GM12878 (cell line): ENCODE data around the gene LRRN4CL. TPM values are rescaled to one million over a fixed set of nuclear protein-coding genes. Genes with fewer than 3 reads are reported as not detected.

Source experiments
- ASH2L ChIP-seq: fragments of 300-600, 200-600 bp; sonication (generic); IDR thresholded peaks from 2 replicates; pipeline ENCODE4 v1.6.1; 2017; ENCODE audit warnings: low read depth, mild to moderate bottlenecking, borderline replicate concordance
- BCL11A ChIP-seq: IDR thresholded peaks from 2 replicates; pipeline ENCODE4 v1.6.1; 2011; ENCODE audit warnings: low read depth, low read length
- IRF4 ChIP-seq: IDR thresholded peaks from 2 replicates; pipeline ENCODE4 v1.6.1; 2011; ENCODE audit warnings: low read depth, low read length
- JUND ChIP-seq: IDR thresholded peaks from 2 replicates; pipeline ENCODE4 v1.6.1; 2012; ENCODE audit warnings: low read depth, mild to moderate bottlenecking, low read length, improper control_type of control experiment, moderate library complexity
- NR2F1 ChIP-seq: fragments of 450-650 bp; conservative IDR thresholded peaks from 2 replicates; pipeline ENCODE4 v1.6.1; 2017; ENCODE audit warnings: mild to moderate bottlenecking
- PAX8 ChIP-seq: fragments of 450-650 bp; IDR thresholded peaks from 2 replicates; pipeline ENCODE4 v1.6.1; 2017; ENCODE audit warnings: mild to moderate bottlenecking, moderate library complexity
- RELA ChIP-seq: fragments of 450-650 bp; IDR thresholded peaks from 2 replicates; pipeline ENCODE4 v1.8.0; 2014; ENCODE audit warnings: borderline replicate concordance; ENCODE audit not compliant: partially characterized antibody
- SUPT20H ChIP-seq: IDR thresholded peaks from 2 replicates; pipeline ENCODE4 v1.6.1; 2011; ENCODE audit warnings: low read depth, mild to moderate bottlenecking, low read length, moderate library complexity, borderline replicate concordance; ENCODE audit not compliant: control insufficient read depth
- TCF3 ChIP-seq: IDR thresholded peaks from 2 replicates; pipeline ENCODE4 v1.6.1; 2012; ENCODE audit warnings: low read depth, mild to moderate bottlenecking, low read length, borderline replicate concordance; ENCODE audit not compliant: insufficient read depth
- ZSCAN29 ChIP-seq: fragments of 450-650 bp; IDR thresholded peaks from 2 replicates; pipeline ENCODE4 v1.6.1; 2017; ENCODE audit warnings: mild to moderate bottlenecking, moderate library complexity
- polyA plus RNA-seq, 11 experiments: library from polyadenylated mRNA; depleted of rRNA in 4 of 11; unstranded in 6 of 11; stranded (reverse) in 5 of 11; fragments of >200 nt; fragmentation: Nextera tagmentation in 4 of 11; fragmentation: Illumina TruSeq in 1 of 11; extraction: Ambion mirVana in 4 of 11; extraction: Trizol in 1 of 11; gene quantifications; 1 replicate in 1 of 11; 2 replicates in 10 of 11; pipeline versions ENCODE4 v1.2.1 to v1.2.3, GENCODE V29; 2011 to 2016; ENCODE audit warnings: inconsistent platforms in 2 of 11, missing spikeins in 2 of 11, low read depth in 1 of 11
- total RNA-seq, 4 experiments: library from RNA; depleted of rRNA in 3 of 4; stranded (reverse); fragments of >200 nt in 3 of 4; fragmentation: Illumina TruSeq in 1 of 4; extraction: Trizol in 1 of 4; gene quantifications; 2 replicates each; pipeline versions ENCODE4 v1.2.1 to v1.2.3, GENCODE V29; 2013 to 2021
- TF ChIP-seq, protein P1 (sequence below): fragments of 450-650 bp; IDR thresholded peaks from 2 replicates; pipeline ENCODE4 v1.6.1; 2017; ENCODE audit warnings: mild to moderate bottlenecking, low read depth, inconsistent platforms; ENCODE audit not compliant: poor library complexity, severe bottlenecking
- TF ChIP-seq, protein P2 (sequence below), 3 experiments: IDR thresholded peaks in 2 of 3; conservative IDR thresholded peaks in 1 of 3; 2 replicates each; pipeline ENCODE4 v1.5.1; 2011; ENCODE audit warnings: low read depth in 3 of 3, low read length in 3 of 3, mild to moderate bottlenecking in 3 of 3, control low read depth in 2 of 3, moderate library complexity in 2 of 3, inconsistent platforms in 1 of 3, mixed read lengths in 1 of 3; ENCODE audit not compliant: control insufficient read depth in 2 of 3, insufficient read depth in 1 of 3; ENCODE audit errors: extremely low read depth in 1 of 3
- TF ChIP-seq, protein P3 (sequence below): fragments of 450-650 bp; conservative IDR thresholded peaks from 2 replicates; pipeline ENCODE4 v1.6.1; 2017; ENCODE audit warnings: mild to moderate bottlenecking, moderate library complexity
- TF ChIP-seq, protein P4 (sequence below): fragments of 450-650 bp; IDR thresholded peaks from 2 replicates; pipeline ENCODE4 v1.6.1; 2017; ENCODE audit warnings: mild to moderate bottlenecking
- TF ChIP-seq, protein P5 (sequence below): fragments of 450-650 bp; IDR thresholded peaks from 2 replicates; pipeline ENCODE4 v1.6.1; 2017; ENCODE audit warnings: mild to moderate bottlenecking, moderate library complexity

Gene LRRN4CL
- total and polyA plus RNA-seq, 10 of the 15 experiments (the other 5 are each of a cell fraction or from before 2014, with no cell fraction given), result 0.01 to 0.06 TPM; not detected in 8

DNA sequence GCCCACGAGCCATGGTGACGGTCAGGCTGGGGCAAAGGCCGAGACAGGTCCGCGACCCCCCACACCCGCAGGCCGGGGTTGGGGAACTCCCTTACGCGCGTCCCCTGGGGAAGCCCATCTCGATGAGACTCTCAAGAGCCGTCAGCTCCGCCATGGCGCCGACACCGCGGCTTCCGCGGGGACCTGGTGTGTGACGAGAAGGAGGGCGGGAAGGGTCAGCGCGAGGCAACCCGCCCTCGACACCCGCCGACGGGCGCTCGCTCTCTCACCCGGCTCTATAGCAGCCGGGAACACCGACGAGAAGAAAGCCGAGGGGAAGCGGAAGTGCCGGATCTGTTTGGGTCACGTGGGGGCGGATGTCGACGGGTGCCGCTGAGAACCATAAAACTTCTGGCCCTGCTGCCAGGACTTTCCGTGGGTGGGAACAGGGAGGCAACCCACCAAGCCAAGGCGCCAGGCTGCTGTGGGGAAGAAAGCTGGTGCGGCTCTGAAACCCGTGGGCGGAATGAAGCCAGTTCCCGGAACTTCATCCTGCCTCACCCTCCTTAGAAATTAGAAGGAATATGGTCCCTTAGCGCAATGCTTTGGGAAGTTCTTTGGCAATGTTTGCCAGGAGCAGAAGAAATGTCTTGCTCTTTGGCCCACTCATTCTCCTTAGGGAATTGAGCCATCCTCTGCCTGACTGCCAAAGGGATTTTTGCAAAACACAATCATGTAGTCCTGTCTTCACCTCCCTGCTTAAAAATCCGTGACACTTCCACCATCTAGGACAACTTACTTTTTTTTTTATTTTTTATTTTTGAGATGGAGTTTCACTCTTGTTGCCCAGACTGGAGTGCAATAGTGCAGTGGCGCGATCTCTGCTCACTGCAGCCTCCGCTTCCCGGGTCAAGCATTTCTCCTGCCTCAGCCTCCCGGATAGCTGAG is 10.3 kb downstream of the LRRN4CL start, which contains the start of gene UBXN1 (continued):
- no peak for TF ChIP-seq JUND
- TF ChIP-seq, protein P1, sequence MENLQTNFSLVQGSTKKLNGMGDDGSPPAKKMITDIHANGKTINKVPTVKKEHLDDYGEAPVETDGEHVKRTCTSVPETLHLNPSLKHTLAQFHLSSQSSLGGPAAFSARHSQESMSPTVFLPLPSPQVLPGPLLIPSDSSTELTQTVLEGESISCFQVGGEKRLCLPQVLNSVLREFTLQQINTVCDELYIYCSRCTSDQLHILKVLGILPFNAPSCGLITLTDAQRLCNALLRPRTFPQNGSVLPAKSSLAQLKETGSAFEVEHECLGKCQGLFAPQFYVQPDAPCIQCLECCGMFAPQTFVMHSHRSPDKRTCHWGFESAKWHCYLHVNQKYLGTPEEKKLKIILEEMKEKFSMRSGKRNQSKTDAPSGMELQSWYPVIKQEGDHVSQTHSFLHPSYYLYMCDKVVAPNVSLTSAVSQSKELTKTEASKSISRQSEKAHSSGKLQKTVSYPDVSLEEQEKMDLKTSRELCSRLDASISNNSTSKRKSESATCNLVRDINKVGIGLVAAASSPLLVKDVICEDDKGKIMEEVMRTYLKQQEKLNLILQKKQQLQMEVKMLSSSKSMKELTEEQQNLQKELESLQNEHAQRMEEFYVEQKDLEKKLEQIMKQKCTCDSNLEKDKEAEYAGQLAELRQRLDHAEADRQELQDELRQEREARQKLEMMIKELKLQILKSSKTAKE, result peak; percentile 40
- no peak for TF ChIP-seq IRF4
- TF ChIP-seq SUPT20H, result no peak
- TF ChIP-seq, protein P2, sequence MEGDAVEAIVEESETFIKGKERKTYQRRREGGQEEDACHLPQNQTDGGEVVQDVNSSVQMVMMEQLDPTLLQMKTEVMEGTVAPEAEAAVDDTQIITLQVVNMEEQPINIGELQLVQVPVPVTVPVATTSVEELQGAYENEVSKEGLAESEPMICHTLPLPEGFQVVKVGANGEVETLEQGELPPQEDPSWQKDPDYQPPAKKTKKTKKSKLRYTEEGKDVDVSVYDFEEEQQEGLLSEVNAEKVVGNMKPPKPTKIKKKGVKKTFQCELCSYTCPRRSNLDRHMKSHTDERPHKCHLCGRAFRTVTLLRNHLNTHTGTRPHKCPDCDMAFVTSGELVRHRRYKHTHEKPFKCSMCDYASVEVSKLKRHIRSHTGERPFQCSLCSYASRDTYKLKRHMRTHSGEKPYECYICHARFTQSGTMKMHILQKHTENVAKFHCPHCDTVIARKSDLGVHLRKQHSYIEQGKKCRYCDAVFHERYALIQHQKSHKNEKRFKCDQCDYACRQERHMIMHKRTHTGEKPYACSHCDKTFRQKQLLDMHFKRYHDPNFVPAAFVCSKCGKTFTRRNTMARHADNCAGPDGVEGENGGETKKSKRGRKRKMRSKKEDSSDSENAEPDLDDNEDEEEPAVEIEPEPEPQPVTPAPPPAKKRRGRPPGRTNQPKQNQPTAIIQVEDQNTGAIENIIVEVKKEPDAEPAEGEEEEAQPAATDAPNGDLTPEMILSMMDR (IDR thresholded peaks at IDR 0.05 in 2 of 3, conservative IDR thresholded peaks at IDR 0.05 in 1 of 3; ENCODE audit: control insufficient read depth in 2 of 3, extremely low read depth in 1 of 3, insufficient read depth in 1 of 3, low read depth in 3 of 3, low read length in 3 of 3), result no peak
- TF ChIP-seq TCF3, result no peak
- TF ChIP-seq PAX8, result no peak
- TF ChIP-seq BCL11A, result no peak
- TF ChIP-seq, protein P3, sequence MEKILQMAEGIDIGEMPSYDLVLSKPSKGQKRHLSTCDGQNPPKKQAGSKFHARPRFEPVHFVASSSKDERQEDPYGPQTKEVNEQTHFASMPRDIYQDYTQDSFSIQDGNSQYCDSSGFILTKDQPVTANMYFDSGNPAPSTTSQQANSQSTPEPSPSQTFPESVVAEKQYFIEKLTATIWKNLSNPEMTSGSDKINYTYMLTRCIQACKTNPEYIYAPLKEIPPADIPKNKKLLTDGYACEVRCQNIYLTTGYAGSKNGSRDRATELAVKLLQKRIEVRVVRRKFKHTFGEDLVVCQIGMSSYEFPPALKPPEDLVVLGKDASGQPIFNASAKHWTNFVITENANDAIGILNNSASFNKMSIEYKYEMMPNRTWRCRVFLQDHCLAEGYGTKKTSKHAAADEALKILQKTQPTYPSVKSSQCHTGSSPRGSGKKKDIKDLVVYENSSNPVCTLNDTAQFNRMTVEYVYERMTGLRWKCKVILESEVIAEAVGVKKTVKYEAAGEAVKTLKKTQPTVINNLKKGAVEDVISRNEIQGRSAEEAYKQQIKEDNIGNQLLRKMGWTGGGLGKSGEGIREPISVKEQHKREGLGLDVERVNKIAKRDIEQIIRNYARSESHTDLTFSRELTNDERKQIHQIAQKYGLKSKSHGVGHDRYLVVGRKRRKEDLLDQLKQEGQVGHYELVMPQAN, result peak; percentile 89; the same call in 1 of the 2 replicates
- TF ChIP-seq NR2F1, result 0 out of 2 replicates have a peak, but pooled peaks have one; percentile 66
- TF ChIP-seq, protein P4, sequence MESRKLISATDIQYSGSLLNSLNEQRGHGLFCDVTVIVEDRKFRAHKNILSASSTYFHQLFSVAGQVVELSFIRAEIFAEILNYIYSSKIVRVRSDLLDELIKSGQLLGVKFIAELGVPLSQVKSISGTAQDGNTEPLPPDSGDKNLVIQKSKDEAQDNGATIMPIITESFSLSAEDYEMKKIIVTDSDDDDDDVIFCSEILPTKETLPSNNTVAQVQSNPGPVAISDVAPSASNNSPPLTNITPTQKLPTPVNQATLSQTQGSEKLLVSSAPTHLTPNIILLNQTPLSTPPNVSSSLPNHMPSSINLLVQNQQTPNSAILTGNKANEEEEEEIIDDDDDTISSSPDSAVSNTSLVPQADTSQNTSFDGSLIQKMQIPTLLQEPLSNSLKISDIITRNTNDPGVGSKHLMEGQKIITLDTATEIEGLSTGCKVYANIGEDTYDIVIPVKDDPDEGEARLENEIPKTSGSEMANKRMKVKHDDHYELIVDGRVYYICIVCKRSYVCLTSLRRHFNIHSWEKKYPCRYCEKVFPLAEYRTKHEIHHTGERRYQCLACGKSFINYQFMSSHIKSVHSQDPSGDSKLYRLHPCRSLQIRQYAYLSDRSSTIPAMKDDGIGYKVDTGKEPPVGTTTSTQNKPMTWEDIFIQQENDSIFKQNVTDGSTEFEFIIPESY, result peak; percentile 81; the same call in 1 of the 2 replicates
- 0 out of 2 replicates have a peak, but pooled peaks have one; percentile 68 for TF ChIP-seq ASH2L
- TF ChIP-seq, protein P5, sequence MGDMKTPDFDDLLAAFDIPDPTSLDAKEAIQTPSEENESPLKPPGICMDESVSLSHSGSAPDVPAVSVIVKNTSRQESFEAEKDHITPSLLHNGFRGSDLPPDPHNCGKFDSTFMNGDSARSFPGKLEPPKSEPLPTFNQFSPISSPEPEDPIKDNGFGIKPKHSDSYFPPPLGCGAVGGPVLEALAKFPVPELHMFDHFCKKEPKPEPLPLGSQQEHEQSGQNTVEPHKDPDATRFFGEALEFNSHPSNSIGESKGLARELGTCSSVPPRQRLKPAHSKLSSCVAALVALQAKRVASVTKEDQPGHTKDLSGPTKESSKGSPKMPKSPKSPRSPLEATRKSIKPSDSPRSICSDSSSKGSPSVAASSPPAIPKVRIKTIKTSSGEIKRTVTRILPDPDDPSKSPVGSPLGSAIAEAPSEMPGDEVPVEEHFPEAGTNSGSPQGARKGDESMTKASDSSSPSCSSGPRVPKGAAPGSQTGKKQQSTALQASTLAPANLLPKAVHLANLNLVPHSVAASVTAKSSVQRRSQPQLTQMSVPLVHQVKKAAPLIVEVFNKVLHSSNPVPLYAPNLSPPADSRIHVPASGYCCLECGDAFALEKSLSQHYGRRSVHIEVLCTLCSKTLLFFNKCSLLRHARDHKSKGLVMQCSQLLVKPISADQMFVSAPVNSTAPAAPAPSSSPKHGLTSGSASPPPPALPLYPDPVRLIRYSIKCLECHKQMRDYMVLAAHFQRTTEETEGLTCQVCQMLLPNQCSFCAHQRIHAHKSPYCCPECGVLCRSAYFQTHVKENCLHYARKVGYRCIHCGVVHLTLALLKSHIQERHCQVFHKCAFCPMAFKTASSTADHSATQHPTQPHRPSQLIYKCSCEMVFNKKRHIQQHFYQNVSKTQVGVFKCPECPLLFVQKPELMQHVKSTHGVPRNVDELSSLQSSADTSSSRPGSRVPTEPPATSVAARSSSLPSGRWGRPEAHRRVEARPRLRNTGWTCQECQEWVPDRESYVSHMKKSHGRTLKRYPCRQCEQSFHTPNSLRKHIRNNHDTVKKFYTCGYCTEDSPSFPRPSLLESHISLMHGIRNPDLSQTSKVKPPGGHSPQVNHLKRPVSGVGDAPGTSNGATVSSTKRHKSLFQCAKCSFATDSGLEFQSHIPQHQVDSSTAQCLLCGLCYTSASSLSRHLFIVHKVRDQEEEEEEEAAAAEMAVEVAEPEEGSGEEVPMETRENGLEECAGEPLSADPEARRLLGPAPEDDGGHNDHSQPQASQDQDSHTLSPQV, result no peak
- TF ChIP-seq ZSCAN29, result no peak
- TF ChIP-seq RELA, result peak; percentile 71
